GM19025 (cell line): ENCODE measurements around the gene CTRB1.
"Not testable (repeated sequence)": the region's sequence is repeated elsewhere in the genome, so short reads cannot be mapped to it uniquely, and the experiment has no call there.

Experiments used
- ATAC-seq: cut with Tn5 transposase; IDR thresholded peaks from one replicate; pipeline ENCODE4 v1.9.1; 2021; ENCODE audit warnings: mild to moderate bottlenecking, low read depth, moderate library complexity; ENCODE audit not compliant: unreplicated experiment

CTRB1 gene

GRCh38 chr16:75238132-75238852, 19.5 kb downstream of the CTRB1 start:
- ATAC-seq = no peak

DNA sequence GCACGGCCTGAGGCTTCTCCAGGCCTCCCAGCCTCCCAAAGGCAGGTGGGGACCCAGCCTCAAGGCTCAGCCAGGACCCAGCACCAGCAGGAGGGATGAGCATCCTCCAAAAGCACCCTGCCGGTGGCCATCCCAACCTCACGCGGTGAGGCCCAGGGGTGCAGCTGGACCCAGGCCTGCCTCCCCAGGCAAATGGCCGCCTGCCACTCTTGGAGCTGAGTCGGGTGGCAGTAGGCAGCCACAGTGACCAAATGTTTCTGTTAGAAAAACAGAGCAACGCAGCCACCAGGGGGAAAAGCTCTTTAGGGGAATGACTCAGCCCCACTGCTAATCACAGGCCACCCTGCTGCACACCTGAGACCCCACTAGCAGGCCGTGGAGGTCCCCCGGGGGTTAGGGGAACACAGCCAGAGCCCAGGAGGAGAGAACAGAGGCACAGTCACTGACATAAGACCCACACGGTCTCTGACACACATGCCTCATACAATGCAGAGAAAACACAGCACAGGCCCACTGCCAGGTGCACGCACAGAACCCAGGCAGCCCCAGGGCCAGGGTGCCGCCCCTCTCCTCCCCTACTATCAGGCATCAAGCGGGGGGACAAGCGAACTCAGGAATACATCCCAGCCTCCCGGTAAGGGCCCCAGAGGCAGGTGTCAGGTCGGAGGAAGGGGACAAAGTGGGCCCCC, 20.2 kb downstream of the CTRB1 start:
- no peak for ATAC-seq

- no peak for ATAC-seq
Measured at GRCh38 chr16:75239542-75240122, 20.8 kb downstream of the CTRB1 start.

- ATAC-seq = not testable (repeated sequence)
Measured at GRCh38 chr16:75240633-75241032, 21.8 kb downstream of the CTRB1 start.

DNA sequence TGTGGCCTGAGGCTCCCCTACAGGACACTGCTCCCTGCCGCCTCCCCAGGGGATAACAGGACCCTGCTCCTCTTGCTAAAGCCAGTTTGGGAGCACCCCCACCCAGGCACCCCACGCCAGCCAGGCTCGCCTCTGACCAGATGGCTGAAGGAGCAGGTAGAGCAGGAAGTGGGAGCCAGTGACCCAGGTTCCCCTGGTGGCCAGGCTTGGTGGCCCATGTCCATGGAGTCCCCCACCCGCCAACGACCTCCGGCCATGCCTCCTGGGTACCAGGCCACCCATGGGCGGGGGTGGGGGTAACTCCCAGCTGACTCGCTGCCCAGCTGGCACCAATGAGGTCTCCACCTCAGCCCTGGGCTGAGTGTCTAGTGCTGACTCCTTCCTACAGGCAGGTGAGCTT, 22.6 kb downstream of the CTRB1 start:
- no peak for ATAC-seq

- ATAC-seq = no peak
Measured at GRCh38 chr16:75241955-75242354, 23.2 kb downstream of the CTRB1 start.

DNA sequence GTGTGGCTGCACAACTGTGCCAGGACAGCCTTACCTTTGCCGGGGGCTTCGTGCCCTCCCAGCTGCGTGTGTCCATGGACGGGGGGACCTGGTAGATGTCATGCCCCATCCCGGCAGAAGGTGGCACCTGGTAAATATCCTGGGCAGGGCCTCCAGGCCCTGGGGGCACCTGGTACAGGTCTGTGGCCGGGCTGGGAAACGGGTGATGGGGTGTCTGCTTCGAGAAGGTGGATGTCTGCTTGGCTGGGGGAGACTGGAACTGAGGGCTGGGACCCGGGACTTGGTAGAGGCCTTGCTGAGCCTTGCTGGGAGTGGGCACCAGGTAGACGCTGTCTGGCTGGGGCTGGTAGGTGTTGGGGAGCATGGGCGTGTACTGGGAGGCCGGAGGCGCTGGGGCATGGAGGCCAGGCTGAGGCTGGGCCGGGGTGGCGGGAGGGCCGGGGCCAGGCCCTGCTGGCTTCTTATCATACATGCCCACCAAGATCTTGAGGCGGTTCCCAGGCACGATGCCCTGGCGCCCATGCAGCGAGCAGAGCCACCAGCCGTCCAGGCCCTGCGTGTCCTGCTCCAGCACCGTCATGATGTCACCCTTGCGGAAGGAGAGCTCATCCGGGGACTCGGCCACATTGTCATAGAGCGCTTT, 23.8 kb downstream of the CTRB1 start:
- not testable (repeated sequence) for ATAC-seq

DNA sequence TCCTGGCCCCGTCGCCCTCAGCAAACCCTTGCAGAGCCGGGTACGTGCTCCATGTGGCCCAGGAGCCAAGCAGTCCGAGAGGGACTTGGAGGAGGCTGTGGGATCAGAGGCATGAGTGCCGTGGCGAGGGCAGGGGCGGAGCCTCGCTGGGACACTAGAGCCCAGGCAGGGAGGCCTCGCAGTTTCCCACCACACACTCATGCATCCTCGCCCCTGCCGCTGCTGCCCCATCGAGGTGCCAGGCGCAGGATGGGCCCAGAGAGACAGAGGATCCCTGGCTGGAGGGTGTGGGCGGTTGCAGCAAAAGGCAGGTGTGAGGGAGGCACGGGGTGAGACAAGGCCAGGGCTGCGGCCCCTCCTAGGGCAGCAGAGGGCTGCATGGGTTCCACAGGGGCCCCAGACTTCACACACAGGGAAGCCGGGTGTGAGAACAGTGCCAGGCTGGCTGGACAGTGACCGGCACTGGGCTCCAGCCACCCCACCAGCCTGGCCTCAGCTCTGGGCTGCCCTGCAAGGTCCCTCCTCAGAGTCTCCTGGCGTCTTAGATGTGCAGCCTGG, 25.0 kb downstream of the CTRB1 start:
- no peak for ATAC-seq

GRCh38 chr16:75244225-75244809, 25.5 kb downstream of the CTRB1 start:
- no peak for ATAC-seq

DNA sequence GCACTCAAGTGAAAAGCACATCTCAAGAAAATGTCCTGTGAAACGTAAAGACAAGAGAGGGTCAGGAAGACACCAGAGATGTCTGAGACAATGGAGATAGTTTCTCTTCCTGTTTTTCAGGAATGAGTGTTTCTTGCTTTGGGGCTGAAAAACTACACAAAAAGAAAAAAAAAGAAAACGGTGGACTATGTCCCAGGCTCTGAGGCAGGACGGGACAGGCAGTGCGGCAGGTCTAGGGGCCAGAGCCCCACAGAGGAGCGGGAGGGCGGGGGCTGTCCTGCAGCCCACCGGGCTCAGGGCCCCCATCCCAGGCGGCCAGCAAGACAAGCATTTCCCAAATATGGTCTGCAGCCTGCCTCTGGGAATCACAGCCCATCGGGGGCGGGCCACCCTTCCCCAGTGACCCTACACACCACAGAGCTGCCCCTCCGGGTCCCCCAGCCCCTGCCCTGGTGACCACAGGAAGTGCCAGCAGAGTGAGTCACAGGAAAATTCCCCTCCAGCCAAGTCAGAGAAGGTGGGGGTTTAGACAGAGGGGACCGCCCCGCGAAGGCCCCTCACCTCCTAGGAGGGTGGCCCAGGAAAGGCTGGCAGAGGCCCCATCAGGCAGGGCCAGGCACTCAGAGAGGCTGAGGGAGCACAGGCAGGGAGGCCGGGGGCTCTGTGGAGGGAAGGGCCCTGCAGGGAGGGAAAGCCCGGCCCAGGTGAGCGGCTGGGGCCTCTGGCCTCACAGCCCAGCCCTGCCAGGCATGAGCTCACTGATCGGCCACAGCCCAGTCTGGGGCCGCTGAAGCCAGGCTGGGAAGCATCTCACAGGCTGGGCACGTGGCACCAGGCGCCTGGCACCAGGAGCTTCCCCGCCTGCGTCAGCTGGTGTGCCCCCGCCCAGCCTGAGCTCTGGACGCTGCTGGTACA, 26.3 kb downstream of the CTRB1 start:
- peak; percentile 53 for ATAC-seq

GRCh38 chr16:75246504-75247205, 27.9 kb downstream of the CTRB1 start:
- no peak for ATAC-seq

GRCh38 chr16:75247249-75247648, 28.5 kb downstream of the CTRB1 start:
- no peak for ATAC-seq

- ATAC-seq = no peak
Measured at GRCh38 chr16:75248142-75248535, 29.4 kb downstream of the CTRB1 start.

DNA sequence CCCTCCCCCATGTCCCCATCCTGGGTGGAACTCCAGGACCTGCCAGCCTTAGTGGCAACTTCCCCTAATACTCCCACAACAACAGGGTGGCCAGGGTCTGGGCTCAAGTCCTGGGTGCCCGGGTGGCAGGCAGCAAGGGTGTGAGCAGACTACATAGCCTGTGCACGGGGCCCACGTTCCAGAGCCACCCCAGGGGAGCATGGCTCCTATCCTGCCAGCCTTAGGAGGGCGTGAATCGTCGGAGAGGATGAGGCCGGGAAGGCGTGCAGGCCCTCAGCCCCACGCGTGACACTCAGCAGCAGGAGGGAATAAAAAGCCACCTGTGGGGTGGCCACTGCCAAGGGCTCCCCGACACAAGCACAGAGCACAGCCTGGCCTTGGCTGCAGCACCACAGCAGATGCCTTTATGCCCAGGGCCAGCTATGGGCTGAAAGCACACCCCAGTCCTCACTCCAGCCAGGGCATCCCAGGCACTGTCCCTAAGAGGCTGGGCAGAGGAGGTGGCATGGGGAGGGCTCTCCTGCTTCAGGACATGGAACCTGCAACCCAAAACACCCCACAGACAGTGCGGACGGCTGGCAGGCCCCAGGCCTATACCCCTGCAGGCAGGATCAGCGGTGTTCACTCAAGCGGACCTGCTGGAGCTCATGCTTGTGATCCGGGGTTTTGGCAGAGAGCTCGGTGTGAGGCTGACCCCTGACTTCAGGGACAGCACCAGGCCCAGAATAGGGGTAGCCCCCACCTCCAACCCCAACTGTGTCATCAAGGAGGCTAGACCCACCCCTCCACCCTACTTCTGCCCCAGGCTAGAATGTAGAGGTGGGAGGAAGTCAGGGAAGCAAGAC, 30.0 kb downstream of the CTRB1 start:
- ATAC-seq = no peak

DNA sequence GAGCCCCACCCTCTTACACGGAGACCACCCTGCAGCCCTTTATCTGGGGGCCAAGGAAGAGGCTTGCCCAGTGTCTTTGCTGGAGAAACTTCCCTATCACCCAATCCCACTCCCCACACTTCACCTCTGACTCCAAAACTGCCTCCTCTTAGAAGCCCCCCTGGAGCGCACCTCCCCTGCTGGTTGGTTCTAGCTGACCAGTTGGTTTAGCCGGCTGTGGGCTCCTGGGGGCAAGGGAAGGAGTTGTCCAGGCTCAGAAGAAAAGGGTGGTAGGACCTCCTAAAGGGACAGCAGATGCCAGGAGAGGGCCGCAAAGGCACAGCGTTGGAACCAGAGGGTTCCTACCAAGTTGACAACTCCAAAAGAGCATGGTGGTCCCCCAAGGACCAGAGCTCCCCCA, 30.7 kb downstream of the CTRB1 start:
- no peak for ATAC-seq

GRCh38 chr16:75250089-75250808, 31.5 kb downstream of the CTRB1 start:
- ATAC-seq = no peak

- peak; percentile 39 for ATAC-seq
Measured at GRCh38 chr16:75250809-75251279, 32.1 kb downstream of the CTRB1 start.
